Hematopoietic multipotent progenitor cell (in vitro differentiated cells): ENCODE data around the gene HDAC1. TPM values are rescaled to one million over a fixed set of nuclear protein-coding genes. Genes with fewer than 3 reads are reported as not detected.
"Not testable (repeated sequence)": the region's sequence is repeated elsewhere in the genome, so short reads cannot be mapped to it uniquely, and the experiment has no call there.

ENCODE experiments used
- DNase-seq, 3 donors: peaks; one replicate each; pipeline ENCODE4 v3.0.0-alpha.2; 2011 to 2015; ENCODE audit warnings: low read depth in 2 of 3, low spot score in 2 of 3
- total RNA-seq: library from RNA; depleted of rRNA; stranded (reverse); fragments of >200 nt; gene quantifications from one replicate; pipeline ENCODE4 v1.2.3, GENCODE V29; 2012

The HDAC1 gene
- 65.7 TPM for total RNA-seq

DNA sequence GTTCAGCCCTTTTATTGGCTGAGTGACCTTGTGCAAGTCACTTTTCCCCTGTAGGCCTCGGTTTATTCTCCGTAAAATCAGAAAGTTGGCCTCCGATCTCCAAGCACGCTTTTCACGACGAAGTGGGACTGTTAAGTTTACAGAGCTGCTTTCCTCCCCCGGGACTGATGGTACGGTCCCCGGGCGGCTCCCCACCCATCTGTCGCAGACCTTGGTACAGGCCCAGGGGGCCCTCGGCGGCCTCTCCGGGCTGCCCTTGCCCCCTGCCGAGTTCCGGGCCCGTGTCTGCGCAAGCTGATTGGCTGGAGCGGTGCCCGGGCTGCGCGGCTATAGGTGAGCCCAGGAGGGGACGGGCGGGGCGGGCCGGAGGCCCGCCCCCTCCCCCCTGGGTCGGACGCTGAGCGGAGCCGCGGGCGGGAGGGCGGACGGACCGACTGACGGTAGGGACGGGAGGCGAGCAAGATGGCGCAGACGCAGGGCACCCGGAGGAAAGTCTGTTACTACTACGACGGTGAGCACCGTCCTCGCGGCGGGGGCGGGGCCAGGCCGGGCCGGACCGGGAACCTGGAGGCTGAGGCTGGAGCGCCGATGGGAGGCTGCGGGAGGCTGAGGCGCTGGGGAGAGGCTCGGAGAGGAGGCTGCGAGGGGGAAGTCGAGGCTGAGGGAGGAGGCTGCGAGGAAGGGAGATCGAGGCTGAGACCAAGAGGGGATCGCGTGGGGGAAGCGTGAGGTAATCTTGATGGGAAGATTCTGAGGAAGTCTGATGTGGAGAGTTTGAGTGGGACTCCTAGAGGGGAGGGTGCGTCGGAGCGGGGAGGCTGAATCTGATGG is at the start of gene HDAC1:
TSS of gene HDAC1 (plus strand) at position 376 of the 831 bp plus-strand sequence. CDS start at position 463, 87 bp downstream.
- peak; percentile 86 to 99 (median 98) for DNase-seq

DNA sequence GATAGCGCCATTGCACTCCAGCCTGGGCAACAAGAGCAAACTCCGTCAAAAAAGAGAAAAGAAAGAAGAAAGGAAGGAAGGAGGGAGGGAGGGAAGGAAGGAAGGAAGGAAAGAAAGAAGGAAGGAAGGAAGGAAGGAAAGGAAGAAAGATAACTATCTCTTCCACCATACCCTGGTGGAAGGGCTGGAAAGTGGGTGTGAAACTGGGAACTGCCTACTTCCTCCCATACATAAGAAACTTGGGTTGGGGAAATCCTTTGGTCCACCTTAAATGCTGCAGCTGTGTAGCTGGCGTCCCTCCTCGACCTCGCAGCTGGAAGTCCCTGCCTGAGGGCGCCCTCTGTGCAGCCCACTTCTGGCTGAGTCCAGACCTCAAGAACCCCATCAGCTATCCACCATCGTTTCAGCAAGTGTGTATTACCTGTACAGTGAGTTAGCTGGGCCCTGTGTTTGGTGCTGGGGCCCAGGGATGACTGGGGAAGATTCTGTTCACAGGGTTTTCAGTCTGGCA is 49.5 kb upstream of the HDAC1 start:
- DNase-seq, result no peak

DNA sequence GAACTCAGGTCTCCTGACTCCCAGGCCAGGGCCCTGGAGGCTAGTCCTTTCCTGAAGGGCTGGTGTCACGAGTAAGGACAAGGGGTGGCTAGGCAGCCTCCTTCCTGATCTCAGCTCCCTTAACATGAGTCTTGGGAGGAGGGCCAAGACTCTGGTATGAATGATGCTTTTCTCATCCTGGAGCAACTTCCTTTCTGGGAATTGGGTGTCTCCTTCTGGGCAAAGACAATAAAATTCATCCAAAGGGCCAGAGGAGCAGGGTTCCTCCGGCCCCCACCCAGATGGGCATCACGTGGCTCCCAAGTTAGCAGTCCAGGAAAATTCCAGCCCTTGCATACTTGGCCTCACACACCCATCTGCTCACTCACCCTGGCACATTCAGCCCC is 45.0 kb upstream of the HDAC1 start, which contains the start of gene FAM167B:
TSS of gene FAM167B (plus strand) at position 335 of the 386 bp plus-strand sequence. CDS start 200 bp downstream, outside the sequence.
- no peak for DNase-seq

DNA sequence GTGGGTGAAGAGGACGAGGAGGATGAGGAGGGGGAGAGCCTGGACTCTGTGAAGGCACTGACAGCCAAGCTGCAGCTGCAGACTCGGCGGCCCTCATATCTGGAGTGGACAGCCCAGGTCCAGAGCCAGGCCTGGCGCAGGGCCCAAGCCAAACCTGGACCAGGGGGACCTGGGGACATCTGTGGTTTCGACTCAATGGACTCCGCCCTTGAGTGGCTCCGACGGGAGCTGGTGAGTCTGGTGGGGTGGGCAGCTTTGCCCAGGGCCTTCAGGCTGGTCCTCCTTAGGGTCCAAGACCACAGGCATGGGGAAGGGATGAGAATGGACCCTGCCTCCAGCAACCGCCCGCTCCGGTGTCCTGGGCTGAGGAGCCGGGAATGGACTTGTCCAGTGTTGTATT is 44.4 kb upstream of the HDAC1 start:
- no peak for DNase-seq

DNA sequence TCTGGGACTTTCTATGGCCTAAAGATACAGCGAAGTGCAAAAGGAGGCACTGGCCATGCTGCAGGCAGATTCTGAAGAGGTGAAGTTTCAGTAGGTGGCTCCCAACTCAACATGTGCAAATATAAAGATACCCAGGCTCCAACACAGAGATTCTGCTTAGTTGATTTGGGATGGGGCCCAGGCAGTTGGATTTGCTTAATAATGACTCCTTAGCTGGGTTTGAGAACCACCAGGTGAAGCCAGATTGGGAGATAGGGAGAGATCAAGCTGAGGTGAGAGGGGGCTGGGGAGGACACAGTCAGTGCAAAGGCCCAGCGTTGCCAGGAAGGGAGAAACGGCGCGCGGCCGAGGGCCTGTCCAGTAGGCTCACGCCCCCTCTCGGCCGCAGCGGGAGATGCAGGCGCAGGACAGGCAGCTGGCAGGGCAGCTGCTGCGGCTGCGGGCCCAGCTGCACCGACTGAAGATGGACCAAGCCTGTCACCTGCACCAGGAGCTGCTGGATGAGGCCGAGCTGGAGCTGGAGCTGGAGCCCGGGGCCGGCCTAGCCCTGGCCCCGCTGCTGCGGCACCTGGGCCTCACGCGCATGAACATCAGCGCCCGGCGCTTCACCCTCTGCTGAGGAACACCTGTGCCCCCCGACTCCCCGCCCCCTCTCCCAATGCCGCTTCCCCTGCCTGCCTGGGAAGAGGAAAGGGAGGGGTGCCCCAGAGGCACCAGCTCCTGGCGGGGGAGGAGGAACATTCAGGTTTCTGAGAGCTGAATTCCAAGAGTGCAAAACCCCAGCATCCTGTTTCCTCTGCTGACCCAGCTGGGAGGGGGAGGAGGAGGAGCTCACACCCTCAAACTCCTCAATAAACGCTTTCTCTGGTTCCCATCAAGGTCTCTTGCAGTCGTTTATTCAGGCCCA is 43.6 kb upstream of the HDAC1 start:
- peak in 2 of 3 donors; percentile 59 to 61 for DNase-seq

DNA sequence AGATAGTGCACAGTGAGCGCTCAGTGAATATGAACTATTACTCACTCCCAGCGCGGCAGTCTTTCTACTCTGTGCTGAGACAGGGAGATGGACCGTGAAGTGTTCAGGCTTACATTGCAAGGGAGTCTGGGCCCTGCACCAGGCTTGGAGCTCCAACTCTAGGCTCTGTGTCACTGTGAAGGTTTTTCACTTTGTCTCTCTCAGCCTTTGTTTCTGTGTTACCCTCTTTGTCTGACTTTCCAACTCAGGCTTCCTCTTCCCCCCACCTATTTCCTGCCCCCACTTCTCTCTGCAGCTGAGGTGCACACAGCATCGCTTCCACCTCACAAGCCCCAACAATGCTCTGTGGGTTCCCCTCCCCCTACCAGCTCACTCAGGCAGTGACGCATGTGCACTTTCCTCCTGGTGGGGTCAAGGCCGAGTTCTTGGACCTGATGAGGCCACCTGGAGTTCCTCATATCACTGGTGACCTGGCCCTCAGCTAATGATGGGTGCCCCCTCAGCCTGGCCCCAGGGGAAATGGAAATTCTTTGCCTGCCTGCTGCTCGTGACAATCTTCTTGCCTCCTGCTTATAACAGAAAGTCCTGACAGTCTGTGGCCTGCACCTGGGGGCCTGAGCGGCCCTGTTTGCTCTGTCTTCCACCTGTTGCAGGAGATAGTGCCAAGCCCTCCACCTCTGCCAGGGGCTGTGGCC is 41.9 kb upstream of the HDAC1 start:
- DNase-seq, result peak; percentile 71 to 90 (median 84)

DNA sequence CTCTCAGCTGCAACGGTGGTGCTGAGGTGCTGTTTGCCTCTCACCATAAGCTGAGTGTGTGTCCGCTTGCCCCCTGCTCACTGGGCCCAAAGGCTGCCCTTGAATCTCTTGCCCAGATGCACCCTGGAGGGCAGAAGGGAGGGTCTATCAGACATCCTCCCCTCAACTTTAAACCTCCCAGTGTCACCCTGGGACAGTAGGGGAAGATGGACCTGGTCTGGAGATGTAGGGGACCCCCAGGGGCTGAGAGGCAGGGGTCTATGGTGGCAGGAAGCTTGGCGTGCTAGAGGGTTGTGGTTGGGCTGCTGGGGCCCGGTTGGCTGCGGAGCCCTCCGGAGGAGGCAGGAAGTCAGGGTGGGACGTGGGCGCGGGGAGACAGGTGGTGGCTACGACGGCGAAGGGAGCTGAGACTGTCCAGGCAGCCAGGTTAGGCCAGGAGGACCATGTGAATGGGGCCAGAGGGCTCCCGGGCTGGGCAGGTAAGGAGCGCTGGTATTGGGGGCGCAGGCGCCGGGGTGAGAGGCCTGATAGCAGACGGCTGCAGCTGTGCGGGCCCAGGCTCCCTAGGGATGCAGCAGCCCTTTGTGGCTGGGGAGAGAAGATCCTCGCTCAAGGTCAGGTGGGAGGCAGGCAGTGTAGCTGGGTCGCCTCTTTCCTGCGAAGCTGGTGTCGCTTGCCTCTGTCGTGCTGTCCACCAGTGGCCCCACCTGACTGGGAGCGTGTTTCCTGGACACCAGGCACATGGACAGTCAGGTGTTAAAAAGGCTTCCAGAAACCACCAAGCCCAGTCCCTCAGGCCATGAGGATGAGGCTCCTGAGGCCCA is 40.8 kb upstream of the HDAC1 start, which contains the start of gene LCK:
TSS of gene LCK (plus strand) at position 373 of the 824 bp plus-strand sequence. CDS start 23,065 bp downstream, outside the sequence.
- DNase-seq, result peak in 1 of 3 donors; percentile 32

DNA sequence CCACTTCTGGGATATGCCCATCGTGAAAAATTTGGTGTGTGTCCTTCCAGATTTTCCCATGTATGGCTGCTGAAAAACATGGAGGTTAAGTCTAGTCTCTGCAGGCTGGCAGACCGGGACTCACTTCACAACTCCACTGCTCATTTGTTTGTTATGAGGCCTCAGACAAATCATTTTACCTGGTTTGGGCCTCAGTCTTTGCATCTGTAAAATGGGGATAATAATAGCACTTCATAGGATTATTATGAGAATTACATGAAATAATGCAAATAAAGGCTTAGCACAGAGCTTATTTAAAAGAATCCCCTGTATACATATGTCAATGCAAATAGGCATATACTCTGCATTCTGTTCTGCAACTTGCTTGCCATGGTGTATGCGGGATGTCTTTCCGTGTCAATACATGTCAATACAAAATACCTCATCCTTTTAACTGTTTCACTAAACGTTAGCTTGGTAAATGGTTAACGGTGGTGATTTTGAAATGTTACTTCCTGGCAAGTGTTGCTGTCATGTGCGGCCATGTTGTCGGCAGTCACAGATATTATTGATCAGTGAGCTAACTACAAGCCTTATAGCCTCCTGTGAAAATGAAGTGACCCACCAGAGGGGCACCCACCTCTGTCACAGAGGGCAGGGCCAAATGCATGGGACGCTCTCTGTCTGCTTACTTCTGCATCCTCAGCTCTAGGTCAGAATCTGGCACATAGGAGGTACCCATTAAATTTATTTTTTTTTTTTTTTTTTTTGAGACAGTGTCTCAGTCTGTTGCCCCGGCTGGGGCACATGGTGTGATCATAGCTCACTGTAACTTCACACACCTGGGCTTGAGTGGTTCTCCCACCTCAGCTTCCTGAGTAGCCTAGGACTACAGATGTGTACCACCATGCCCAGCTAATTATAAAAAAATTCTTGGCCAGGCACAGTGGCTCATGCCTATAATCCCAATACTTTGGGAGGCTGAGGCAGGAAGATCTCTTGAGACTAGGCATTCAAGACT is 36.5 kb upstream of the HDAC1 start:
- no peak for DNase-seq

DNA sequence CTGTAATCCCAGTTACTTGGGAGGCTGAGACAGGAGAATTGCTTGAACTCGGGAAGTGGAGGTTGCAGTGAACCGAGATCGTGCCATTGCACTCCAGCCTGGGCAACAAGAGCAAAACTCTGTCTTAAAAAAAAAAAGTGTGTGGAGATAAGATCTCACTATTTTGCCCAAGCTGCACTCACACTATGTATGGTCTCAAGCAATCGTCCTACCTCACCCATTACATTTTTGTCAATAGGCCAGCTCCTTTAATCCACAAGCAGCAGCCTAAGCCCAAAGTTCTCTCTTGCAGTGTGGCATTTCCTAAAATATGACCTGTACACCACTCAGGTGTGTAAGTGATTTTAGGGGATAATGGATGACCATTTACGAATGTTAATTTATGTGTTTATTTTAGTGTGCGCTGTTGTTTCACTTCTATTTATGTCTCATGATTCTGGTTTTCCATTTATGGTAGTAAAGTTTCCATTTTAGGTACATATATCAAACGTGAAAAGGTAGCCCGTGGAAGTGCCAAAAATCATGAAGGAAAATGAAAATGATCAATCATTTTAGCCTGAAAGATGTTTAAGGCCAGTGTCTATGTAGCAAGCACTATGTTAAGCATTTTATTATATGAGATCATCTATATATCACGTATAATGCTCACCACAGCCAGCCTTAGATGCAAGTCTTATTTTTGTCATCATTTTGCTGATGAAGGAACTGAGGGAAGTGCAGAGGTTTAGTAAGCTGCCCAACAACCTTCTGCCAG is 35.2 kb upstream of the HDAC1 start:
- no peak for DNase-seq

DNA sequence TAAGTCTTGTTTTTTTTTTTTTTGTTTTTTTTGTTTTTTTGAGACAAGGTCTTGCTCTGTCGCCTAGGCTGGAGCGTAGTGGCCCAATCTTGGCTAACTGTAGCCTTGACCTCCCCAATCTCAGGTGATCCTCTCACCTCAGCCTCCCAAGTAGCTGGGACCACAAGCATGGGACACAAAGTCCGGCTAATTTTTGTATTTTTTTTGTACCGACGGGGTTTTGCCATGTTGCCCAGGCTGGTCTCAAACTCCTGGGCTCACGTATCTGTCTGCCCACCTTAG is 34.7 kb upstream of the HDAC1 start:
- no peak for DNase-seq

DNA sequence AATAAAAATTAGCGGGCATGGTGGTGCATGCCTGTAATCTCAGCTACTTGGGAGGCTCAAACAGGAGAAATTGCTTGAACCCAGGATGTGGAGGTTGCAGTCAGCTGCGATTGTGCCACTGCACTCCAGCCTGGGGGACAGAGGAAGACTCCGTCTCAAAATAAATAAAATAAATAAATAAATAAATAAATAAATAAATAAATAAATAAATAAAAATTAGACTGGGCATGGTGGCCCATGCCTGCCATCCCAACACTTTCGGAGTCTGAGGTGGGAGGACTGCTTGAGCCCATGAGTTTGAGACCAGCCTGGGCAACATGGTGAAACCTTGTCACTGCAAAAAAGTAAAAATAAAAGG is 28.7 kb upstream of the HDAC1 start:
- DNase-seq, result not testable (repeated sequence)

DNA sequence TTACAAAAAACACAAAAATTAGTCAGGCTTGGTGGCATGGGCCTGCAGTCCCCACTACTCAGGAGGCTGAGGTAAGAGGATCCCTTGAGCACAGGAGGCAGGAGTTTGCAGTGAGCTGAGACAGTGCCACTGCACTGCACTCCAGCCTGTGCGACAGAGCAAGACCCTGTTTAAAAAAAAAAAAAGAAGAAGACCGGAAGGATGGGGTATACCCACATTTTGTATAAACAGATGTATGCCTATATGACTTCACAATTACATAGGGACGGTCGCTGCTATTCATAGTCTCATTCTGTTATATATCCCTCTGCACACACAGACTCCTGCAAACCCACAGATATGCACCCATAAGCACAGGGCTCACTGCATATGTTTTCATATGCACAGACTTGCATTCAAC is 28.1 kb upstream of the HDAC1 start:
- DNase-seq, result no peak

DNA sequence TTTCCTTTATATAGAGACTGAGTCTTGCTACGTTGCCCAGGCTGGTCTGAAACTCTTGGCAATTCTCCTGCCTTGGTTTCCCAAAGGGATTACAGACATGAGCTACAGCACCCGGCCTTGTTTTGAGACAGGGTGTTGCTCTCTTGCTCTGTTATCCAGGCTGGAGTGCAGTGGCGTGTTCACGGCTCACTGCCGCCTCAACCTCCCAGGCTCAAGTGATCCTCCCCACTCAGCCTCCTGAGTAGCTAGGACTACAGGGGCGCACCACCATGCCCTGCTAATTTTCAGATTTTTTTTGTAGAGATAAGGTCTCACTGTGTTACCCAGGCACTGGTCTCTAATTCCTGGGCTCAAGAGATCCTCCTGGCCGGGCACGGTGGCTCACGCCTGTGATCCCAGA is 26.0 kb upstream of the HDAC1 start:
- no peak for DNase-seq

DNA sequence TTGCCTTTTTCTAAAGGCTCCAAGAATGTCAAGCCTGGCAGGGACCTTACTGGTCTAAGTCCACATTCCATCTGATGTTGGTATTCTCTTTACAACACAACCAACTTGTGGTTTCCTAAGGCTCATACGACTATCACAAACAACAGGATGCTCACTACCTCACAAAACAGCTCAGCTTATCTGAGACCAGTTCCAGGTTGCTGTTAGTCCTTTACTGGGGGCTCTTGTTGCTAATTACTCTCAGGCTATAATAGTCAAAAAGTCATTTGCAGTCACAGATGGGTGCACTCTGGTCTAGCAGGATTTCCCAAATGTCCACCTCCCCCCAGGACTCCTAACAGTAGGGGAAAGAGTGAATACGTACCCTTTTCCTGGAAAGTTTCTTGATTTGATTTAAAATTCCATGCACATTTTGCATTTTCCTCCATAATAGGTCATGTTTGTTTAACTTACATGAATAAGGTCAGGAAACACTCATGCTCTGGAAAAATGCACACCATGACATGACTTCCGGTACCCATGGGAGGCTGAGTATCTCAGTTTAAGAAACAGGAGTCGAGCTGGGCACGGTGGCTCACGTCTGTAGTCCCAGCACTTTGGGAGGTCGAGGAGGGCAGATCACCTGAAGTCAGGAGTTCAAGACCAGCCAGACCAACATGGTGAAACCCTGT is 24.8 kb upstream of the HDAC1 start:
- no peak for DNase-seq

DNA sequence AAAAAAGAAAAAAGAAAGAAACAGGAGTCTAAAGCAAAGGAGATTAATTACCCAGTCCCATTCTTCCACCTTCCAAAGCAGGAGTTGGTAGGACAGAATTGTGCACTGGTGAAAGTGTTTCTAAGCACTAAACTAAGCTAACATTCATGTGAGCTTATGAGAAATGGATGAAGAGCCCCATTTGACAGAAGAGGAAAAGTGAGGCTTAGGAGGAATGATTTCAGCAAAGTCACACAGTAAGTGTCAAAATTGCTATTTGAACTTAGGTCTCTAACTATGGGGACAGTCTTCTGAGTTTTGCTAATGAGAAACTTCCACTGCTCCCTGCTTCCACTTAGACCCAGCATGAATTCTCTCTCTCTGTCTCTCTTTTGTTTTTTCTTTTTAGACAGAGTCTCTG is 22.1 kb upstream of the HDAC1 start:
- no peak for DNase-seq

DNA sequence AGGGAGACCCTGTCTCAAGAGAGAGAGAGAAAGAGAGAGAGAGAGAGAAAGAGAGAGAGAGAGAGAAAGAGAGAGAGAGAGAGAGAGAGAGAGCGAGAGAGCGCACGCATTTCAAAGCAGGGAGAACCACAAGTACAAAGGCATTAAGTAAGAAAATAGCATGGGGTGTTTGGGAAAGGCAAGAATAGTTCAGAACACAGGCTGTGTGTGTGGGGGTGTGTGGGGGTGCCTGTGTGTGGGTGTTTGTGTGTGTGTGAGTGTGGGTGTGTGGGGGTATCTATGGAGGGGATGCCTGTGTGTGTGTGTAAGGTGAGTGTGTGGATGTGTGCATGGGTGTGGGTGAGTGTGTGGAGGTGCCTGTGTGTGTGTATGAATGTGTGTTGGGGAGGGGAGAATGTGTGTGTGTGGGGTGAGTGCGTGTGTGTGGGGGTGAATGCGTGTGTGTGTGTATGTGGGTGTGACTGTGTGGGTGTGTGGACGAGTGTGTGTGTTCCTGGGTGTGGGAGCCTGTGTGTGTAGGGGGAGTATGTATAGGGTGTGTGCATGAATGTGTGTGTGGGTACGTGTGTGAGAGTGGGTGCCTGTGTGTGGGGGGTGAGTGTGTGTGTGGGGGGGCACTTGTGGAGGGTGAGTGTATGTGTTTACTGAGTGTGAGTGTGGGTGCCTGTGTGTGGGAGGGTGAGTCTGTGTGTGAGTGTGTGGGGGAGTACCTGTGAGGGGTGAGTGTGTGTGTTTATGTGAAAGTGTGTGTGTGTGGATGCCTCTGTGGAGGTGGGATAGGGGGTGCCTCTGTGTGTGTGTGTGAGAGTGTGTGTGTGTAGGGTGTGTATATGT is 19.1 kb upstream of the HDAC1 start:
- no peak for DNase-seq
